K562 (cell line): ENCODE data around the gene HSPA1L. TPM values are rescaled to one million over a fixed set of nuclear protein-coding genes. Genes with fewer than 3 reads are reported as not detected.

Experiments used
- BRD9 ChIP-seq: fragments of 450-650 bp; IDR thresholded peaks from 2 replicates; pipeline ENCODE4 v1.6.1; 2018; ENCODE audit warnings: low read depth; ENCODE audit not compliant: partially characterized antibody
- CTBP1 ChIP-seq: fragments of 450-650 bp; IDR thresholded peaks from 2 replicates; pipeline ENCODE4 v1.6.1; 2016; ENCODE audit warnings: borderline replicate concordance
- FOSL1 ChIP-seq: fragments of 200-800 bp; sonication (Bioruptor generic); conservative IDR thresholded peaks from 2 replicates; pipeline ENCODE4 v1.6.1; 2016; ENCODE audit warnings: missing genetic modification characterization, missing compliant biosample characterization
- HDAC6 ChIP-seq: IDR thresholded peaks from 2 replicates; pipeline ENCODE4 v1.6.1; 2012; ENCODE audit warnings: low read depth, mild to moderate bottlenecking, control low read depth, inconsistent platforms, low read length, moderate library complexity
- HMG20A ChIP-seq: fragments of 450-650 bp; formaldehyde crosslinking; conservative IDR thresholded peaks from 2 replicates; pipeline ENCODE4 v1.4.0; 2020; ENCODE audit warnings: mild to moderate bottlenecking, mixed read lengths
- HNRNPH1 ChIP-seq: fragments of 200-400 bp; formaldehyde crosslinking; optimal IDR thresholded peaks from 2 replicates; pipeline ENCODE3; 2017; ENCODE audit warnings: low read depth, mild to moderate bottlenecking, low read length, moderate library complexity
- MTA1 ChIP-seq: fragments of 450-650 bp; IDR thresholded peaks from 2 replicates; pipeline ENCODE4 v1.6.1; 2017; ENCODE audit warnings: borderline replicate concordance
- MTA3 ChIP-seq: fragments of 450-650 bp; formaldehyde crosslinking; IDR thresholded peaks from 2 replicates; pipeline ENCODE4 v1.6.1; 2017; ENCODE audit warnings: mild to moderate bottlenecking, borderline replicate concordance
- PCBP1 ChIP-seq: fragments of 200-400 bp; formaldehyde crosslinking; IDR thresholded peaks from 2 replicates; pipeline ENCODE4 v1.6.1; 2018; ENCODE audit warnings: mild to moderate bottlenecking, low read depth, low read length; ENCODE audit not compliant: poor library complexity, severe bottlenecking
- POLR2H ChIP-seq: IDR thresholded peaks from 2 replicates; pipeline ENCODE4 v1.6.1; 2016; ENCODE audit warnings: missing genetic modification characterization, low read depth, mild to moderate bottlenecking, control low read depth, missing compliant biosample characterization, moderate library complexity
- SMAD3 ChIP-seq: fragments of 450-650 bp; formaldehyde crosslinking; conservative IDR thresholded peaks from 2 replicates; pipeline ENCODE4 v1.4.0; 2020; ENCODE audit warnings: mild to moderate bottlenecking
- TAF7 ChIP-seq: fragments of 450-650 bp; IDR thresholded peaks from 2 replicates; pipeline ENCODE4 v1.6.1; 2016; ENCODE audit warnings: missing genetic modification characterization, missing compliant biosample characterization
- ZEB2 ChIP-seq: fragments of 450-650 bp; IDR thresholded peaks from 2 replicates; pipeline ENCODE4 v1.6.1; 2016
- ZNF512 ChIP-seq: IDR thresholded peaks from 2 replicates; pipeline ENCODE4 v1.6.1; 2016; ENCODE audit warnings: missing genetic modification characterization, missing compliant biosample characterization
- ZNF778 ChIP-seq: fragments of 450-650 bp; formaldehyde crosslinking; IDR thresholded peaks from 2 replicates; pipeline ENCODE4 v1.4.0; 2020; ENCODE audit warnings: mild to moderate bottlenecking, moderate library complexity
- ZNF79 ChIP-seq: fragments of 250-450 bp; sonication (Bioruptor Pico); IDR thresholded peaks from 2 replicates; pipeline ENCODE4 v1.4.0; 2020; ENCODE audit warnings: low read depth, mild to moderate bottlenecking, moderate library complexity
- polyA plus RNA-seq, 8 experiments: library from polyadenylated mRNA; depleted of rRNA in 4 of 8; stranded (reverse) in 5 of 8; unstranded in 3 of 8; fragments of >200 nt; fragmentation: Nextera tagmentation in 2 of 8; fragmentation: Illumina TruSeq in 1 of 8; extraction: Ambion mirVana in 2 of 8; extraction: Trizol in 1 of 8; gene quantifications; 2 replicates each; pipeline versions ENCODE4 v1.2.1 to v1.2.3, GENCODE V29; 2011 to 2014; ENCODE audit warnings: inconsistent platforms in 1 of 8, missing spikeins in 1 of 8
- total RNA-seq, 7 experiments: library from RNA; depleted of rRNA in 6 of 7; stranded (reverse); fragments of >200 nt in 6 of 7; fragmentation: Illumina TruSeq in 2 of 7; extraction: Trizol in 2 of 7; gene quantifications; 2 replicates each; pipeline versions ENCODE4 v1.2.1 to v1.2.3, GENCODE V29; 2011 to 2021; ENCODE audit warnings: low replicate concordance in 1 of 7
- TF ChIP-seq, protein P1 (sequence below): fragments of 450-650 bp; formaldehyde crosslinking; IDR thresholded peaks from 2 replicates; pipeline ENCODE4 v1.4.0; 2020; ENCODE audit warnings: mild to moderate bottlenecking, moderate library complexity
- TF ChIP-seq, protein P2 (sequence below): fragments of 450-650 bp; IDR thresholded peaks from 2 replicates; pipeline ENCODE4 v1.6.1; 2016; ENCODE audit warnings: low read depth

HSPA1L gene
- total and polyA plus RNA-seq, 9 of the 15 experiments (the other 6 are each of a cell fraction or from before 2014, with no cell fraction given), result 0.14 to 2.1 (median 1.3) TPM

DNA sequence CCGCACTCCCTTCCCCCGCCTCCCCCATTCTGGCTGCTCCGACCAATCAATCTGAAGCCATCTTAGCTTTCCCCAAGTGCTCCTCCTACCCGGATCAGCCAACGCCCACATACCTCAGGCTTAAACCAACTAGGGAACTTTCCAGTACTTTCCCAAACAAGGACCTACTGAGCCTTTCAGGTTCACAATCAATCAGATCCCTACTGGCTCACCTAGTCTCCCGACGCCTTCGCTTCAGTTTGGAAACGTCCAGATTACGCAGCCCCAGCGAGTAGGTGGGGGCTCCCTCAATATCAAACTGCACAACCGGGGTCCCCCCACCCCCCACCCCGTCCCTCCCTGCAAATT lies 432 bp downstream of the HSPA1L start (continued):
- TF ChIP-seq MTA1, result peak; percentile 37; the same call in 1 of the 2 replicates
- peak; percentile 28; the same call in 1 of the 2 replicates for TF ChIP-seq CTBP1
- TF ChIP-seq HMG20A (CRISPR knock-in tag), result peak; percentile 61; the same call in 1 of the 2 replicates
- no peak for TF ChIP-seq ZNF778 (CRISPR knock-in tag)
- 0 out of 2 replicates have a peak, but pooled peaks have one; percentile 51 for TF ChIP-seq ZEB2
- TF ChIP-seq MTA3, result no peak
- TF ChIP-seq PCBP1, result no peak
- no peak for TF ChIP-seq ZNF512 (tag)
- TF ChIP-seq, protein P1, sequence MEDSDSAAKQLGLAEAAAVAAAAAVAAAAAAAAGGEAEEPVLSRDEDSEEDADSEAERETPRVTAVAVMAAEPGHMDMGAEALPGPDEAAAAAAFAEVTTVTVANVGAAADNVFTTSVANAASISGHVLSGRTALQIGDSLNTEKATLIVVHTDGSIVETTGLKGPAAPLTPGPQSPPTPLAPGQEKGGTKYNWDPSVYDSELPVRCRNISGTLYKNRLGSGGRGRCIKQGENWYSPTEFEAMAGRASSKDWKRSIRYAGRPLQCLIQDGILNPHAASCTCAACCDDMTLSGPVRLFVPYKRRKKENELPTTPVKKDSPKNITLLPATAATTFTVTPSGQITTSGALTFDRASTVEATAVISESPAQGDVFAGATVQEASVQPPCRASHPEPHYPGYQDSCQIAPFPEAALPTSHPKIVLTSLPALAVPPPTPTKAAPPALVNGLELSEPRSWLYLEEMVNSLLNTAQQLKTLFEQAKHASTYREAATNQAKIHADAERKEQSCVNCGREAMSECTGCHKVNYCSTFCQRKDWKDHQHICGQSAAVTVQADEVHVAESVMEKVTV, result no peak; the same call in 1 of the 2 replicates
- TF ChIP-seq, protein P2, sequence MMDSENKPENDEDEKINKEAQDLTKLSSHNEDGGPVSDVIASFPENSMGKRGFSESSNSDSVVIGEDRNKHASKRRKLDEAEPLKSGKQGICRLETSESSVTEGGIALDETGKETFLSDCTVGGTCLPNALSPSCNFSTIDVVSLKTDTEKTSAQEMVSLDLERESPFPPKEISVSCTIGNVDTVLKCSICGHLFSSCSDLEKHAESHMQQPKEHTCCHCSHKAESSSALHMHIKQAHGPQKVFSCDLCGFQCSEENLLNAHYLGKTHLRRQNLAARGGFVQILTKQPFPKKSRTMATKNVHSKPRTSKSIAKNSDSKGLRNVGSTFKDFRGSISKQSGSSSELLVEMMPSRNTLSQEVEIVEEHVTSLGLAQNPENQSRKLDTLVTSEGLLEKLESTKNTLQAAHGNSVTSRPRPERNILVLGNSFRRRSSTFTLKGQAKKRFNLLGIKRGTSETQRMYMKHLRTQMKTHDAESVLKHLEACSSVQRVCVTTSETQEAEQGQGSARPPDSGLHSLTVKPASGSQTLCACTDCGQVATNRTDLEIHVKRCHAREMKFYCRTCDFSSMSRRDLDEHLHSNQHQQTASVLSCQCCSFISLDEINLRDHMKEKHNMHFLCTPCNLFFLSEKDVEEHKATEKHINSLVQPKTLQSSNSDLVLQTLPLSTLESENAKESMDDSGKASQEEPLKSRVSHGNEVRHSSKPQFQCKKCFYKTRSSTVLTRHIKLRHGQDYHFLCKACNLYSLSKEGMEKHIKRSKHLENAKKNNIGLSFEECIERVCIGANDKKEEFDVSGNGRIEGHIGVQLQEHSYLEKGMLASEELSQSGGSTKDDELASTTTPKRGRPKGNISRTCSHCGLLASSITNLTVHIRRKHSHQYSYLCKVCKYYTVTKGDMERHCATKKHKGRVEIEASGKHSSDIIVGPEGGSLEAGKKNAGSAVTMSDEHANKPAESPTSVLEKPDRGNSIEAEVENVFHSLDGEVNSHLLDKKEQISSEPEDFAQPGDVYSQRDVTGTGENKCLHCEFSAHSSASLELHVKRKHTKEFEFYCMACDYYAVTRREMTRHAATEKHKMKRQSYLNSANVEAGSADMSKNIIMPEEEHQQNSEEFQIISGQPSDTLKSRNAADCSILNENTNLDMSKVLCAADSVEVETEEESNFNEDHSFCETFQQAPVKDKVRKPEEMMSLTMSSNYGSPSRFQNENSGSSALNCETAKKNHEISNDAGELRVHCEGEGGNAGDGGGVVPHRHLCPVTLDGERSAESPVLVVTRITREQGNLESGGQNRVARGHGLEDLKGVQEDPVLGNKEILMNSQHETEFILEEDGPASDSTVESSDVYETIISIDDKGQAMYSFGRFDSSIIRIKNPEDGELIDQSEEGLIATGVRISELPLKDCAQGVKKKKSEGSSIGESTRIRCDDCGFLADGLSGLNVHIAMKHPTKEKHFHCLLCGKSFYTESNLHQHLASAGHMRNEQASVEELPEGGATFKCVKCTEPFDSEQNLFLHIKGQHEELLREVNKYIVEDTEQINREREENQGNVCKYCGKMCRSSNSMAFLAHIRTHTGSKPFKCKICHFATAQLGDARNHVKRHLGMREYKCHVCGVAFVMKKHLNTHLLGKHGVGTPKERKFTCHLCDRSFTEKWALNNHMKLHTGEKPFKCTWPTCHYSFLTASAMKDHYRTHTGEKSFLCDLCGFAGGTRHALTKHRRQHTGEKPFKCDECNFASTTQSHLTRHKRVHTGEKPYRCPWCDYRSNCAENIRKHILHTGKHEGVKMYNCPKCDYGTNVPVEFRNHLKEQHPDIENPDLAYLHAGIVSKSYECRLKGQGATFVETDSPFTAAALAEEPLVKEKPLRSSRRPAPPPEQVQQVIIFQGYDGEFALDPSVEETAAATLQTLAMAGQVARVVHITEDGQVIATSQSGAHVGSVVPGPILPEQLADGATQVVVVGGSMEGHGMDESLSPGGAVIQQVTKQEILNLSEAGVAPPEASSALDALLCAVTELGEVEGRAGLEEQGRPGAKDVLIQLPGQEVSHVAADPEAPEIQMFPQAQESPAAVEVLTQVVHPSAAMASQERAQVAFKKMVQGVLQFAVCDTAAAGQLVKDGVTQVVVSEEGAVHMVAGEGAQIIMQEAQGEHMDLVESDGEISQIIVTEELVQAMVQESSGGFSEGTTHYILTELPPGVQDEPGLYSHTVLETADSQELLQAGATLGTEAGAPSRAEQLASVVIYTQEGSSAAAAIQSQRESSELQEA, result no peak
- no peak for TF ChIP-seq FOSL1 (tag)
- peak; percentile 60 for TF ChIP-seq TAF7 (tag)
- TF ChIP-seq HDAC6, result no peak
- 0 out of 2 replicates have a peak, but pooled peaks have one; percentile 57 for TF ChIP-seq SMAD3 (CRISPR knock-in tag)
- no peak for TF ChIP-seq POLR2H (tag)
- peak; percentile 42; the same call in 1 of the 2 replicates for TF ChIP-seq ZNF79 (CRISPR knock-in tag)
- peak; percentile 95 for TF ChIP-seq BRD9
- TF ChIP-seq HNRNPH1, result no peak
